Measurements from ENCODE around the gene TRIM31. TPM values are rescaled to one million over a fixed set of nuclear protein-coding genes. Genes with fewer than 3 reads are reported as not detected.
A peak's percentile ranks its signal among the peaks of the same experiment; 100 is the strongest.

TRIM31 gene
- polyA plus RNA-seq, 1 of the 3 experiments (the other 2 are of a cell fraction), result not detected

- TF ChIP-seq RAD21 (IDR thresholded peaks at IDR 0.05; ENCODE audit: low read length), result peak; percentile 77
- TF ChIP-seq NRF1 (IDR thresholded peaks at IDR 0.05; ENCODE audit: low read depth, low read length), result no peak
- peak; percentile 84 for TF ChIP-seq SMC3 (IDR thresholded peaks at IDR 0.05; ENCODE audit: low read depth, low read length)
- TF ChIP-seq PBX3 (IDR thresholded peaks at IDR 0.05), result 0 out of 2 replicates have a peak, but pooled peaks have one; percentile 8
- TF ChIP-seq CTCF (IDR thresholded peaks at IDR 0.05), result peak; percentile 99
- Histone ChIP-seq H3K9me2 (no peaks in the 10 kb centered on the region), H3K9ac (no peak overlapping the region), H3K36me3 (replicated peaks in 1 of 2; ENCODE audit: control insufficient read depth in 1 of 2, insufficient read depth in 2 of 2, low read length in 1 of 2) (no peaks in the 10 kb centered on the region), H3K9me3 (no peaks in the 10 kb centered on the region), H3K4me2 (no peak overlapping the region), H3K27me3 (ENCODE audit: insufficient read depth) (peaks cover 84% of the 10 kb centered on the region), H3K79me2 (ENCODE audit: insufficient read depth) (no peaks in the 10 kb centered on the region), H4K20me1 (ENCODE audit: insufficient read depth) (no peaks in the 10 kb centered on the region), H2AFZ (ENCODE audit: low read depth) (no peak overlapping the region), H3K27ac (ENCODE audit: low read depth in 2 of 2, low read length in 1 of 2) (no peak overlapping the region), H3K4me3 (ENCODE audit: low read depth in 2 of 2, low read length in 1 of 2) (peak overlapping the region in 1 of 2 experiments; percentile 18; a peak in 1 of 4 replicates), H3F3A (replicated peaks; ENCODE audit: insufficient read depth) (no peaks in the 10 kb centered on the region), H3K4me1 (ENCODE audit: control insufficient read depth in 1 of 2, insufficient read depth in 2 of 2, low read depth in 1 of 2, low read length in 1 of 2) (no peaks in the 10 kb centered on the region)
- CTCF ChIA-PET, result interaction anchor here (0.5 to 6.2 kb wide), 53 partner anchors 8 to 1610 kb away, joined by 3 to 207 read pairs (median 4); partner anchors contain the start of genes POLR1H, PPP1R11, TRIM26 and TRIM31
- 6% methylated on average over 16 of the region's 16 CpGs for WGBS (ENCODE audit: low lambda C conversion rate)
- POLR2A ChIA-PET, result no interaction called here
- peak; percentile 83 for DNase-seq
Measured at GRCh38 chr6:30130887-30131862, 18.3 kb upstream of the TRIM31 start.

- Histone ChIP-seq H3K4me1 (ENCODE audit: control insufficient read depth in 1 of 2, insufficient read depth in 2 of 2, low read depth in 1 of 2, low read length in 1 of 2) (no peaks in the 10 kb centered on the region), H3K27me3 (ENCODE audit: insufficient read depth) (peaks cover 84% of the 10 kb centered on the region), H3K9ac (no peak overlapping the region), H3K9me3 (no peaks in the 10 kb centered on the region), H3F3A (replicated peaks; ENCODE audit: insufficient read depth) (no peaks in the 10 kb centered on the region), H3K27ac (ENCODE audit: low read depth in 2 of 2, low read length in 1 of 2) (no peak overlapping the region), H3K79me2 (ENCODE audit: insufficient read depth) (no peaks in the 10 kb centered on the region), H3K4me2 (no peak overlapping the region), H3K4me3 (ENCODE audit: low read depth in 2 of 2, low read length in 1 of 2) (no peak overlapping the region), H3K36me3 (replicated peaks in 1 of 2; ENCODE audit: control insufficient read depth in 1 of 2, insufficient read depth in 2 of 2, low read length in 1 of 2) (no peaks in the 10 kb centered on the region), H3K9me2 (no peaks in the 10 kb centered on the region), H2AFZ (ENCODE audit: low read depth) (no peak overlapping the region), H4K20me1 (ENCODE audit: insufficient read depth) (no peaks in the 10 kb centered on the region)
- no peak for DNase-seq
- ChIA-PET CTCF (interaction anchor here (0.7 to 6.2 kb wide), 32 partner anchors 8 to 480 kb away, joined by 3 to 207 read pairs (median 6); partner anchors contain the start of genes POLR1H and PPP1R11), POLR2A (no interaction called here)
- WGBS (ENCODE audit: low lambda C conversion rate), result 14% methylated on average over 4 of the region's 4 CpGs
- TF ChIP-seq CHD2 (IDR thresholded peaks at IDR 0.05; ENCODE audit: low read length, partially characterized antibody) (no peak), FOXM1 (IDR thresholded peaks at IDR 0.05; ENCODE audit: low read depth) (no peak), ZBTB33 (IDR thresholded peaks at IDR 0.05; ENCODE audit: borderline replicate concordance, low read depth) (no peak), NRF1 (IDR thresholded peaks at IDR 0.05; ENCODE audit: low read depth, low read length) (no peak), EP300 (IDR thresholded peaks at IDR 0.05; ENCODE audit: borderline replicate concordance in 1 of 2, low read depth in 1 of 2, low read length in 1 of 2) (no peak), RXRA (IDR thresholded peaks at IDR 0.05; ENCODE audit: borderline replicate concordance, low read depth) (no peak), MEF2A (IDR thresholded peaks at IDR 0.05; ENCODE audit: borderline replicate concordance, low read depth) (no peak), CTCF (IDR thresholded peaks at IDR 0.05) (no peak)
Measured at GRCh38 chr6:30130179-30130679, 17.3 kb upstream of the TRIM31 start.
